Neural cell (in vitro differentiated cells): ENCODE data around the gene COQ2.

Experiments used
- CTCF ChIP-seq: fragments of 450-650 bp; IDR thresholded peaks from 2 replicates; pipeline ENCODE4 v1.5.1; 2014; ENCODE audit warnings: antibody characterized with exemption, mild to moderate bottlenecking, moderate library complexity; ENCODE audit not compliant: poor library complexity, severe bottlenecking
- POLR2AphosphoS5 ChIP-seq: IDR thresholded peaks from 2 replicates; pipeline ENCODE4 v1.6.1; 2012
- TAF1 ChIP-seq: IDR thresholded peaks from 2 replicates; pipeline ENCODE4 v1.6.1; 2012; ENCODE audit warnings: low read depth

GRCh38 chr4:83241132-83241531, 43.5 kb downstream of the COQ2 start:
- TF ChIP-seq POLR2AphosphoS5, result no peak
- no peak for TF ChIP-seq CTCF
- no peak for TF ChIP-seq TAF1
